SK-N-SH (cell line): ENCODE measurements around the gene RHBG.

Experiments
- EP300 ChIP-seq, 2 experiments: IDR thresholded peaks; 2 replicates each; pipeline versions ENCODE4 v1.4.0 to v1.6.1; 2012; ENCODE audit warnings: borderline replicate concordance in 1 of 2, low read depth in 1 of 2, low read length in 1 of 2
- EZH2phosphoT487 ChIP-seq: fragments of 200-600 bp; sonication (generic); IDR thresholded peaks from 2 replicates; pipeline ENCODE4 v1.6.1; 2017; ENCODE audit warnings: low read depth, mixed run types, mild to moderate bottlenecking, antibody characterized with exemption, moderate library complexity, borderline replicate concordance
- JUND ChIP-seq: IDR thresholded peaks from 2 replicates; pipeline ENCODE4 v1.4.0; 2012
- POLR2AphosphoS5 ChIP-seq: IDR thresholded peaks from 2 replicates; pipeline ENCODE4 v1.6.1; 2012; ENCODE audit warnings: low read depth, low read length
- RAD21 ChIP-seq: IDR thresholded peaks from 2 replicates; pipeline ENCODE4 v1.6.1; 2012; ENCODE audit warnings: mild to moderate bottlenecking, low read length
- SIN3A ChIP-seq: IDR thresholded peaks from 2 replicates; pipeline ENCODE4 v1.6.1; 2012; ENCODE audit warnings: low read depth, mild to moderate bottlenecking, low read length, moderate library complexity, borderline replicate concordance
- TCF12 ChIP-seq: IDR thresholded peaks from 2 replicates; pipeline ENCODE4 v1.4.0; 2012
- TF ChIP-seq, protein P1 (sequence below): fragments of 200-600 bp; sonication (generic); IDR thresholded peaks from 2 replicates; pipeline ENCODE4 v1.6.1; 2017; ENCODE audit warnings: antibody characterized with exemption, mild to moderate bottlenecking, moderate library complexity
- TF ChIP-seq, protein P2 (sequence below): IDR thresholded peaks from 2 replicates; pipeline ENCODE4; 2012

DNA sequence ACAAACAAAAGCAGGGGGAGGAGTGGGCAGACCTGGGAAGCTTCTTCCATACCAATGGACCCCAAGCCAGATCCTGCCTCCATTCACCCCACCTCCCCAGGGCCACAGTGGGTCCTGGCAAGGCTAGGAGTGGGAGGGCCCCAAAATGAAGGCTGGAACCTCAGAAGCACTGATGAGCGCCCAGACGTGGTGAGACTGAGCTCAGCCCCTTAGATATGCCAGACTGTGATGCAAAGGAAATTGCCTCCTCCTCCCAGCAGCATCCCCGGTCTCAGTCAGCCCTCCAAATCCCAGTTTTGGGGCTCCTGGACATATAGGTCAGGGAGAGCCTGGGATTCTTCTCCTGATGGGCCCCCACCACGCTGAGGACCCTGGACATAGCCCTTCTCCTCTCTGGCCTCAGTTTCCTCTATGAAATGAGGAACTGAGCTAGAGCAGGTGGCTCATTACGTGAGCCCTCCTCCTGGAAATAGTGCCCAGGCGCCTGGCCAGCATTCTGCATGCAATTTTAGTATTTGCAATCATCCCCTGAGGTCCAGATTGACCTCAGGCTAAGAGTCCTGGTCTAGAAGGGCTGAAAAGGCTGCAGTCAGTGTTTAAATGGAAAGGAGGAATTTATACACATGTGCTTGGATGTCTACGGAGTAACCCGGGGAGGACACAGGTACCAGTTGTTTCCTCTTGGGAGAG, 33.5 kb downstream of the RHBG start:
- TF ChIP-seq, protein P1, sequence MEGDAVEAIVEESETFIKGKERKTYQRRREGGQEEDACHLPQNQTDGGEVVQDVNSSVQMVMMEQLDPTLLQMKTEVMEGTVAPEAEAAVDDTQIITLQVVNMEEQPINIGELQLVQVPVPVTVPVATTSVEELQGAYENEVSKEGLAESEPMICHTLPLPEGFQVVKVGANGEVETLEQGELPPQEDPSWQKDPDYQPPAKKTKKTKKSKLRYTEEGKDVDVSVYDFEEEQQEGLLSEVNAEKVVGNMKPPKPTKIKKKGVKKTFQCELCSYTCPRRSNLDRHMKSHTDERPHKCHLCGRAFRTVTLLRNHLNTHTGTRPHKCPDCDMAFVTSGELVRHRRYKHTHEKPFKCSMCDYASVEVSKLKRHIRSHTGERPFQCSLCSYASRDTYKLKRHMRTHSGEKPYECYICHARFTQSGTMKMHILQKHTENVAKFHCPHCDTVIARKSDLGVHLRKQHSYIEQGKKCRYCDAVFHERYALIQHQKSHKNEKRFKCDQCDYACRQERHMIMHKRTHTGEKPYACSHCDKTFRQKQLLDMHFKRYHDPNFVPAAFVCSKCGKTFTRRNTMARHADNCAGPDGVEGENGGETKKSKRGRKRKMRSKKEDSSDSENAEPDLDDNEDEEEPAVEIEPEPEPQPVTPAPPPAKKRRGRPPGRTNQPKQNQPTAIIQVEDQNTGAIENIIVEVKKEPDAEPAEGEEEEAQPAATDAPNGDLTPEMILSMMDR, result no peak
- TF ChIP-seq POLR2AphosphoS5 (no peak), TCF12 (no peak), EP300 (IDR thresholded peaks at IDR 0.05; ENCODE audit: borderline replicate concordance in 1 of 2, low read depth in 1 of 2, low read length in 1 of 2) (no peak), SIN3A (no peak), RAD21 (no peak), JUND (no peak), EZH2phosphoT487 (no peak)
- TF ChIP-seq, protein P2, sequence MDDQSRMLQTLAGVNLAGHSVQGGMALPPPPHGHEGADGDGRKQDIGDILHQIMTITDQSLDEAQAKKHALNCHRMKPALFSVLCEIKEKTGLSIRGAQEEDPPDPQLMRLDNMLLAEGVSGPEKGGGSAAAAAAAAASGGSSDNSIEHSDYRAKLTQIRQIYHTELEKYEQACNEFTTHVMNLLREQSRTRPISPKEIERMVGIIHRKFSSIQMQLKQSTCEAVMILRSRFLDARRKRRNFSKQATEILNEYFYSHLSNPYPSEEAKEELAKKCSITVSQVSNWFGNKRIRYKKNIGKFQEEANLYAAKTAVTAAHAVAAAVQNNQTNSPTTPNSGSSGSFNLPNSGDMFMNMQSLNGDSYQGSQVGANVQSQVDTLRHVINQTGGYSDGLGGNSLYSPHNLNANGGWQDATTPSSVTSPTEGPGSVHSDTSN, result no peak
